Esophagus muscularis mucosa (tissue), 3 donors: ENCODE measurements around the gene MAP9.

Experiments used
- CTCF ChIP-seq, 3 experiments: fragments of 200-600 bp in 2 of 3; fragments of 450-650 bp in 1 of 3; sonication (generic) in 2 of 3; IDR thresholded peaks; one replicate each; pipeline ENCODE4 v1.5.1; 2017 to 2019; ENCODE audit warnings: antibody characterized with exemption in 3 of 3, mild to moderate bottlenecking in 2 of 3, moderate library complexity in 1 of 3
- POLR2A ChIP-seq: fragments of 450-650 bp; IDR thresholded peaks from one replicate; pipeline ENCODE4 v1.6.1; 2017; ENCODE audit warnings: antibody characterized with exemption, moderate library complexity, mild to moderate bottlenecking, low read depth
- POLR2AphosphoS5 ChIP-seq, 2 donors: sonication (generic); formaldehyde crosslinking; IDR thresholded peaks; one replicate each; pipeline ENCODE4 v1.6.1; 2017; ENCODE audit warnings: antibody characterized with exemption in 2 of 2

GRCh38 chr4:155391932-155392331 lies 15.2 kb upstream of the MAP9 start:
- TF ChIP-seq CTCF (IDR thresholded peaks at IDR 0.05), result no peak
- no peak for TF ChIP-seq POLR2AphosphoS5 (IDR thresholded peaks at IDR 0.05)
- no peak for TF ChIP-seq POLR2A
